H1 (cell line): ENCODE results near the gene MTMR8. TPM values are rescaled to one million over a fixed set of nuclear protein-coding genes. Genes with fewer than 3 reads are reported as not detected.

Experiments
- CTCF ChIA-PET: fragments of 300-600 bp; sonication (Branson Sonifier 250); formaldehyde crosslinking; loops from one replicate; lab custom pipeline; 2021; ENCODE audit not compliant: partially characterized antibody; lab: Charles Lee
- POLR2A ChIA-PET: fragments of 300-600 bp; sonication (Branson Sonifier 250); formaldehyde crosslinking; loops from one replicate; lab custom pipeline; 2021; ENCODE audit warnings: inconsistent platforms; ENCODE audit not compliant: partially characterized antibody; lab: Charles Lee
- DNase-seq, 2 experiments: peaks; one replicate each; pipeline versions ENCODE4 v3.0.0 to v3.0.0-alpha.2; 2010 to 2022; ENCODE audit warnings: low spot score in 2 of 2, low read depth in 1 of 2, mixed read lengths in 1 of 2
- FAIRE-seq: peaks from 2 replicates; lab custom pipeline; 2011; peaks lifted over from hg19 to GRCh38; lab: Jason Lieb, UNC
- H2AFZ ChIP-seq: 2 replicates; pipeline ENCODE4 v1.8.1; 2012; ENCODE audit warnings: low read length, inconsistent platforms
- H2AK5ac ChIP-seq: 2 replicates; pipeline ENCODE4 v1.6.1; 2013; ENCODE audit warnings: low read depth, low read length
- H2BK120ac ChIP-seq: replicated peaks from 2 replicates; pipeline ENCODE3; 2013; ENCODE audit warnings: low read depth, low read length, inconsistent platforms
- H2BK12ac ChIP-seq: 2 replicates; pipeline ENCODE4 v1.6.1; 2013; ENCODE audit warnings: low read depth, low read length
- H2BK15ac ChIP-seq: 2 replicates; pipeline ENCODE4 v1.6.1; 2013; ENCODE audit warnings: low read length
- H2BK20ac ChIP-seq: 2 replicates; pipeline ENCODE4 v1.6.1; 2013; ENCODE audit warnings: low read length
- H2BK5ac ChIP-seq: 2 replicates; pipeline ENCODE4 v1.6.1; 2013; ENCODE audit warnings: low read depth, low read length
- H3K14ac ChIP-seq: 2 replicates; pipeline ENCODE4 v1.6.1; 2013; ENCODE audit warnings: inconsistent platforms; ENCODE audit not compliant: insufficient read length
- H3K18ac ChIP-seq: 2 replicates; pipeline ENCODE4 v1.6.1; 2013; ENCODE audit warnings: low read length; ENCODE audit errors: extremely low read depth
- H3K23ac ChIP-seq: 2 replicates; pipeline ENCODE4 v1.6.1; 2013; ENCODE audit warnings: inconsistent platforms; ENCODE audit not compliant: insufficient read length
- H3K23me2 ChIP-seq: 2 replicates; pipeline ENCODE4 v1.6.1; 2013; ENCODE audit warnings: low read depth, low read length
- H3K27ac ChIP-seq: 2 replicates; pipeline ENCODE4 v1.6.1; 2011; ENCODE audit warnings: low read depth, low read length, inconsistent platforms
- H3K27me3 ChIP-seq, 4 experiments: replicated peaks in 1 of 4; 1 replicate in 1 of 4; 2 replicates in 3 of 4; pipeline versions ENCODE4 v1.6.1 to v1.8.1; 2011 to 2013; ENCODE audit warnings: low read length in 3 of 4, mild to moderate bottlenecking in 3 of 4, inconsistent platforms in 2 of 4, mixed read lengths in 2 of 4, moderate library complexity in 1 of 4; ENCODE audit not compliant: control insufficient read depth in 3 of 4, insufficient read depth in 3 of 4; ENCODE audit errors: extremely low read depth in 1 of 4
- H3K36me3 ChIP-seq, 4 experiments: 2 replicates each; pipeline versions ENCODE4 v1.6.1 to v1.8.1; 2011 to 2013; ENCODE audit warnings: mild to moderate bottlenecking in 4 of 4, low read length in 3 of 4, moderate library complexity in 2 of 4, control low read depth in 1 of 4, inconsistent platforms in 1 of 4; ENCODE audit not compliant: insufficient read depth in 4 of 4, control insufficient read depth in 2 of 4
- H3K4ac ChIP-seq: replicated peaks from 2 replicates; pipeline ENCODE3; 2013; ENCODE audit warnings: low read length, low read depth, mixed read lengths, inconsistent platforms; ENCODE audit not compliant: insufficient read length
- H3K4me1 ChIP-seq, 4 experiments: replicated peaks in 1 of 4; 1 replicate in 1 of 4; 2 replicates in 3 of 4; pipeline versions ENCODE4 v1.6.1 to v1.8.1; 2011 to 2013; ENCODE audit warnings: low read length in 3 of 4, inconsistent platforms in 2 of 4, mixed read lengths in 1 of 4; ENCODE audit not compliant: insufficient read depth in 4 of 4, control insufficient read depth in 3 of 4
- H3K4me2 ChIP-seq, 2 experiments: 2 replicates each; pipeline versions ENCODE4 v1.6.1 to v1.8.1; 2011 to 2013; ENCODE audit warnings: low read depth in 2 of 2, low read length in 2 of 2, control low read depth in 1 of 2, inconsistent platforms in 1 of 2, mild to moderate bottlenecking in 1 of 2; ENCODE audit not compliant: insufficient read depth in 1 of 2
- H3K4me3 ChIP-seq, 4 experiments: fragments of 200-600, 300-600 bp in 1 of 4; sonication (generic), shearing (Covaris generic), sonication (Bioruptor Twin) in 1 of 4; 2 replicates each; pipeline versions ENCODE4 v1.5.1 to v1.8.1; 2011 to 2016; ENCODE audit warnings: low read length in 4 of 4, low read depth in 3 of 4, control low read depth in 2 of 4, inconsistent platforms in 2 of 4, mild to moderate bottlenecking in 2 of 4, mixed read lengths in 1 of 4, moderate library complexity in 1 of 4; ENCODE audit not compliant: insufficient read depth in 2 of 4; ENCODE audit errors: extremely low read depth in 1 of 4
- H3K56ac ChIP-seq: replicated peaks from 2 replicates; pipeline ENCODE3; 2013; ENCODE audit warnings: low read depth, mild to moderate bottlenecking, mixed read lengths, low read length, inconsistent platforms; ENCODE audit not compliant: insufficient read length
- H3K79me1 ChIP-seq: 2 replicates; pipeline ENCODE4 v1.6.1; 2013; ENCODE audit warnings: low read depth, low read length, control low read depth
- H3K79me2 ChIP-seq, 2 experiments: 2 replicates each; pipeline versions ENCODE4 v1.6.1 to v1.8.1; 2012 to 2013; ENCODE audit warnings: low read length in 2 of 2, mild to moderate bottlenecking in 2 of 2, inconsistent platforms in 1 of 2; ENCODE audit not compliant: insufficient read depth in 2 of 2, control insufficient read depth in 1 of 2
- H3K9ac ChIP-seq, 4 experiments: replicated peaks in 1 of 4; 1 replicate in 1 of 4; 2 replicates in 3 of 4; pipeline versions ENCODE4 v1.6.1 to v1.8.1; 2011 to 2013; ENCODE audit warnings: low read depth in 3 of 4, low read length in 3 of 4, control low read depth in 2 of 4, mild to moderate bottlenecking in 2 of 4, moderate library complexity in 2 of 4, inconsistent platforms in 1 of 4; ENCODE audit errors: extremely low read depth in 1 of 4
- H3K9me3 ChIP-seq, 2 experiments: 2 replicates each; pipeline versions ENCODE4 v1.6.1 to v1.8.1; 2012 to 2013; ENCODE audit warnings: mild to moderate bottlenecking in 2 of 2, moderate library complexity in 2 of 2, control low read depth in 1 of 2, inconsistent platforms in 1 of 2, low read depth in 1 of 2, low read length in 1 of 2, mixed read lengths in 1 of 2; ENCODE audit not compliant: insufficient read depth in 2 of 2
- H4K20me1 ChIP-seq, 2 experiments: replicated peaks in 1 of 2; 2 replicates each; pipeline versions ENCODE3 to v1.8.1; 2011 to 2013; ENCODE audit warnings: inconsistent platforms in 2 of 2, low read length in 2 of 2, mild to moderate bottlenecking in 1 of 2; ENCODE audit not compliant: insufficient read depth in 2 of 2, control insufficient read depth in 1 of 2
- H4K5ac ChIP-seq: 2 replicates; pipeline ENCODE4 v1.6.1; 2013; ENCODE audit warnings: low read length, low read depth, mixed read lengths, inconsistent platforms; ENCODE audit not compliant: insufficient read length
- H4K8ac ChIP-seq: 2 replicates; pipeline ENCODE4 v1.8.0; 2013; ENCODE audit warnings: mild to moderate bottlenecking, moderate library complexity, low read length, inconsistent platforms; ENCODE audit not compliant: insufficient read depth; ENCODE audit errors: extremely low read depth
- H4K91ac ChIP-seq: replicated peaks from 2 replicates; pipeline ENCODE3; 2013; ENCODE audit warnings: low read length, mixed read lengths, inconsistent platforms; ENCODE audit not compliant: insufficient read length
- BRCA1 ChIP-seq: IDR thresholded peaks from 2 replicates; pipeline ENCODE4 v1.6.1; 2012; ENCODE audit warnings: low read depth, low read length, improper control_type of control experiment
- CHD7 ChIP-seq: fragments of 300-600 bp; sonication (generic); IDR thresholded peaks from 2 replicates; pipeline ENCODE4 v1.7.1; 2012; ENCODE audit warnings: low read length, moderate library complexity, mild to moderate bottlenecking, inconsistent platforms; ENCODE audit not compliant: insufficient replicate concordance
- polyA plus RNA-seq, 7 experiments: library from polyadenylated mRNA; depleted of rRNA in 3 of 7; stranded (reverse) in 5 of 7; unstranded in 2 of 7; fragments of >200 nt in 5 of 7; fragments of 200-250 nt in 2 of 7; gene quantifications; 1 replicate in 5 of 7; 2 replicates in 1 of 7; 4 replicates in 1 of 7; pipeline versions ENCODE4 v1.2.1 to v1.2.3, GENCODE V29; 2011 to 2013; ENCODE audit warnings: missing spikeins in 2 of 7, mixed read lengths in 2 of 7
- total RNA-seq: library from RNA; stranded (reverse); fragmentation: NEBNext Ultra II Directional; extraction: Animal tissue kit (Norgen Biotek cat#: 25700); gene quantifications from 2 replicates; pipeline ENCODE4 v1.2.1, GENCODE V29; 2021

MTMR8 gene
- total and polyA plus RNA-seq, 2 of the 8 experiments (the other 6 are each of a cell fraction or from before 2014, with no cell fraction given) = 1.3 to 6.3 TPM

- CTCF ChIA-PET = no interaction called here
- no peak for TF ChIP-seq CHD7
- no peak for TF ChIP-seq BRCA1
These were observed 130.0 kb downstream of the MTMR8 start for GRCh38 chrX:64265265-64265664.

More at GRCh38 chrX:64265265-64265664, 130.0 kb downstream of the MTMR8 start:
- no peak overlapping the region for H4K91ac ChIP-seq
- H2BK15ac ChIP-seq = no peak overlapping the region
- no peak overlapping the region for H3K9ac ChIP-seq
- H2BK20ac ChIP-seq = no peak overlapping the region
- no peak overlapping the region for H2BK12ac ChIP-seq
- no peak overlapping the region for H3K23ac ChIP-seq
- no peaks in the 10 kb centered on the region for H3K4me1 ChIP-seq
- DNase-seq (no peak), FAIRE-seq (no peak)
- no peak overlapping the region for H4K5ac ChIP-seq
- H3K9me3 ChIP-seq = no peaks in the 10 kb centered on the region
- no peak overlapping the region for H3K14ac ChIP-seq
- no peaks in the 10 kb centered on the region for H3K36me3 ChIP-seq
- no peak overlapping the region for H3K56ac ChIP-seq
- H2BK5ac ChIP-seq = no peak overlapping the region
- H3K79me1 ChIP-seq = no peaks in the 10 kb centered on the region
- no peak overlapping the region for H4K8ac ChIP-seq
- no peak overlapping the region for H3K4me3 ChIP-seq
- H3K23me2 ChIP-seq = no peaks in the 10 kb centered on the region
- H3K79me2 ChIP-seq = no peaks in the 10 kb centered on the region
- H2AFZ ChIP-seq = no peak overlapping the region
- POLR2A ChIA-PET = no interaction called here
- H3K27ac ChIP-seq = no peak overlapping the region
- H4K20me1 ChIP-seq = no peaks in the 10 kb centered on the region
- no peak overlapping the region for H2AK5ac ChIP-seq
- no peak overlapping the region for H3K18ac ChIP-seq
- H3K4ac ChIP-seq = no peak overlapping the region
- H2BK120ac ChIP-seq = no peak overlapping the region
- no peaks in the 10 kb centered on the region for H3K27me3 ChIP-seq
- no peak overlapping the region for H3K4me2 ChIP-seq
